HCT116 (cell line): ENCODE results near the gene FAM221A. TPM values are rescaled to one million over a fixed set of nuclear protein-coding genes. Genes with fewer than 3 reads are reported as not detected.

Experiments used
- ATAC-seq: fragments of 200-7000 bp; cut with Tn5 transposase; 2 replicates; pipeline ENCODE4 v1.9.1; 2020; ENCODE audit warnings: mild to moderate bottlenecking, moderate library complexity
- BruUV-seq: library from RNA; stranded (reverse); fragments of 400-500 nt; replicated peaks from 2 replicates; lab custom pipeline; 2021; lab: Mats Ljungman, UMichigan
- CTCF ChIA-PET: fragments of 300-600 bp; sonication (Branson Sonifier 250); formaldehyde crosslinking; loops from one replicate; lab custom pipeline; 2021; ENCODE audit warnings: antibody characterized with exemption; lab: Charles Lee
- POLR2A ChIA-PET: fragments of 300-600, 350-600 bp; sonication (Branson Sonifier 250); formaldehyde crosslinking; loops from one replicate; lab custom pipeline; 2021; ENCODE audit warnings: antibody characterized with exemption; lab: Charles Lee
- RAD21 ChIA-PET, 2 experiments: fragments of 300-600 bp; sonication (Branson Sonifier 250); formaldehyde crosslinking; loops; one replicate each; lab custom pipeline; 2023; ENCODE audit warnings: low total read pairs in 2 of 2; ENCODE audit not compliant: uncharacterized antibody in 2 of 2, unreplicated experiment in 2 of 2, low non-redundant PET in 1 of 2; lab: Charles Lee
- DNase-seq: peaks from one replicate; pipeline ENCODE4 v3.0.0-alpha.2; 2010; ENCODE audit warnings: low read depth, low spot score
- H2AFZ ChIP-seq: fragments of 200-600 bp; shearing (Covaris generic), sonication (generic); 2 replicates; pipeline ENCODE4 v1.6.1; 2017; ENCODE audit warnings: low read depth, mixed run types, mixed read lengths, antibody characterized with exemption, low read length; ENCODE audit not compliant: poor library complexity, severe bottlenecking
- H3K27ac ChIP-seq: 2 replicates; pipeline ENCODE4 v1.5.1; 2012; ENCODE audit warnings: low read depth, low read length
- H3K27me3 ChIP-seq: fragments of 200-600 bp; sonication (generic); 2 replicates; pipeline ENCODE4 v1.6.1; 2016; ENCODE audit warnings: mixed run types, low read length, mixed read lengths; ENCODE audit not compliant: insufficient read depth
- H3K36me3 ChIP-seq, 2 experiments: fragments of 200-500 bp in 1 of 2; fragments of 200-600 bp in 1 of 2; sonication (Bioruptor generic) in 1 of 2; sonication (generic) in 1 of 2; 2 replicates each; pipeline versions ENCODE4 v1.5.1 to v1.6.1; 2014 to 2016; ENCODE audit warnings: low read length in 2 of 2, inconsistent platforms in 1 of 2, mixed read lengths in 1 of 2, mixed run types in 1 of 2; ENCODE audit not compliant: insufficient read depth in 2 of 2, control insufficient read depth in 1 of 2
- H3K4me1 ChIP-seq, 2 experiments: fragments of 200-600 bp in 1 of 2; sonication (generic) in 1 of 2; 2 replicates each; pipeline versions ENCODE4 v1.5.1 to v1.6.1; 2012 to 2017; ENCODE audit warnings: low read length in 2 of 2, inconsistent platforms in 1 of 2, mild to moderate bottlenecking in 1 of 2, mixed read lengths in 1 of 2, mixed run types in 1 of 2, moderate library complexity in 1 of 2; ENCODE audit not compliant: insufficient read depth in 2 of 2, control insufficient read depth in 1 of 2
- H3K4me2 ChIP-seq: fragments of 200-600 bp; sonication (generic); 2 replicates; pipeline ENCODE4 v1.6.1; 2017; ENCODE audit warnings: mixed run types, low read length, mixed read lengths
- H3K4me3 ChIP-seq, 2 experiments: fragments of 200-600 bp in 1 of 2; sonication (generic) in 1 of 2; replicated peaks in 1 of 2; 2 replicates each; pipeline ENCODE4 v1.5.1; 2011 to 2016; ENCODE audit warnings: low read length in 2 of 2, control low read depth in 1 of 2, low read depth in 1 of 2, mild to moderate bottlenecking in 1 of 2, mixed read lengths in 1 of 2, mixed run types in 1 of 2
- H3K79me2 ChIP-seq: fragments of 200-600 bp; sonication (generic); 2 replicates; pipeline ENCODE4 v1.6.1; 2017; ENCODE audit warnings: mild to moderate bottlenecking, mixed run types, low read length, moderate library complexity, mixed read lengths; ENCODE audit not compliant: insufficient read depth
- H3K9ac ChIP-seq: fragments of 200-600 bp; sonication (generic); 2 replicates; pipeline ENCODE4 v1.6.1; 2016; ENCODE audit warnings: low read length, mixed read lengths
- H3K9me2 ChIP-seq: fragments of 200-600 bp; sonication (generic), shearing (Covaris generic); 2 replicates; pipeline ENCODE4 v1.6.1; 2017; ENCODE audit warnings: mixed run types, mild to moderate bottlenecking, moderate library complexity; ENCODE audit not compliant: insufficient read depth
- H3K9me3 ChIP-seq, 2 experiments: fragments of 200-500 bp in 1 of 2; fragments of 200-600 bp in 1 of 2; sonication (Bioruptor generic) in 1 of 2; sonication (generic) in 1 of 2; 2 replicates each; pipeline ENCODE4 v1.6.1; 2014 to 2017; ENCODE audit warnings: low read length in 2 of 2, mixed read lengths in 2 of 2, inconsistent platforms in 1 of 2, low read depth in 1 of 2, mild to moderate bottlenecking in 1 of 2, mixed run types in 1 of 2, moderate library complexity in 1 of 2; ENCODE audit not compliant: control insufficient read depth in 1 of 2, insufficient read depth in 1 of 2
- H4K20me1 ChIP-seq: fragments of 200-600 bp; sonication (generic), shearing (Covaris generic); 2 replicates; pipeline ENCODE4 v1.6.1; 2017; ENCODE audit warnings: mixed run types, mild to moderate bottlenecking, moderate library complexity; ENCODE audit not compliant: insufficient read depth
- ELF1 ChIP-seq: IDR thresholded peaks from 2 replicates; pipeline ENCODE4 v1.6.1; 2012; ENCODE audit warnings: low read depth, borderline replicate concordance
- POLR2AphosphoS5 ChIP-seq: IDR thresholded peaks from 2 replicates; pipeline ENCODE4 v1.6.1; 2011; ENCODE audit warnings: mild to moderate bottlenecking, low read depth, low read length, moderate library complexity
- RAD21 ChIP-seq: IDR thresholded peaks from 2 replicates; pipeline ENCODE4 v1.6.1; 2012; ENCODE audit warnings: low read depth, mild to moderate bottlenecking
- SIN3A ChIP-seq: IDR thresholded peaks from 2 replicates; pipeline ENCODE4 v1.6.1; 2012; ENCODE audit warnings: low read depth
- intact Hi-C: fragments of 100-400 bp; cut with micrococcal nuclease; formaldehyde crosslinking; loops from 2 replicates; pipeline ENCODE4 v1.10.0; 2022
- total RNA-seq: library from RNA; stranded (reverse); gene quantifications from one replicate; pipeline ENCODE4 v1.2.1, GENCODE V29; 2021; ENCODE audit not compliant: unreplicated experiment
- TF ChIP-seq, protein P1 (sequence below), 3 experiments: fragments of 200-600 bp in 1 of 3; sonication (generic) in 1 of 3; IDR thresholded peaks in 2 of 3; conservative IDR thresholded peaks in 1 of 3; 2 replicates each; pipeline ENCODE4 v1.5.1; 2012 to 2017; ENCODE audit warnings: low read depth in 2 of 3, low read length in 2 of 3, antibody characterized with exemption in 1 of 3, borderline replicate concordance in 1 of 3, control low read depth in 1 of 3, mild to moderate bottlenecking in 1 of 3, mixed read lengths in 1 of 3, mixed run types in 1 of 3, moderate library complexity in 1 of 3; ENCODE audit not compliant: insufficient read depth in 1 of 3

Gene FAM221A
- total RNA-seq, 1 experiment from 2014 or later, result 2.2 TPM

DNA sequence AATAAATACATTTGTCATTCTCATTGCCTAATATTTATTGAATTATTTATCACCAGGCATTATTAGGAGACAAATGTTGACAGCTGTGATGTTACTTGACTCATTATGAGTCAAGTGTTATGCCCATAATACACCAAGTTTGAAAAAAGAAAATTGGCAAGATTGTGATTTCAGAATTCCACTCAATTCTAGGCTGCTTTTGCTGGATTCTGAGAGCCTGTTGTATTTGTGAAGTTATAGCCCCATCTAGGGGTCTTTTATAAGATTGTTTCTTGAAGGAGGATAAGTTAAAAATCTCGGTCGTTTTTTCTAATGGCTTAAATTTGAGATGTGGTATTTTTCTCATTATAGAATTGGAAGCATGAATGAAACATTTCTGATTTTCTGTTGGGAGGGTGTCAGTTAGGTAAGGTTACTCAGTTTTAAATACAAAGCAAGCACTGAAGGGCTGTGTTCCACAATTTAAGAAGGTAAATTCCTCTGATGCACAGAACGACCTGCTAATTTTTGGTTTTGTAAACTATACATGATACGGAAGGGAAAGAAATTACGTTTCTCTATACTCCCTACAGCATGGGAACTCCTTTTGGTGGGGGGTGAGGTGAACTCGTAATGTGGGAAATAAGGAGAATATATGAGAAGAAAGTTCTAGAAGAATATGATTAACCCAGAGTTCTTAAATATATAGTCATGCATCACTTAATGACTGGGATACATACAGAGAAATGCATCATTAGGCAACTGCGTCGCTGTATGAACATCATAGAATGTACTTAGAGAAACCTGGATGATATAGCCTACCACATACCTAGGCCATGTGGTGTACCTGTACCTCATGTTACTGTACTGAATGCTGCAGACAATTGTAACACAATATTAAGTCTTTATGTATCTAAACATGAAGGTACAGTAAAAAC, 32.6 kb downstream of the FAM221A start:
- BruUV-seq, result no TSS peak
- Histone ChIP-seq H3K79me2 (no peaks in the 10 kb centered on the region), H3K9me2 (no peaks in the 10 kb centered on the region), H3K36me3 (no peaks in the 10 kb centered on the region), H4K20me1 (no peaks in the 10 kb centered on the region), H3K27ac (no peak overlapping the region), H3K4me2 (peak overlapping the region; percentile 35), H3K4me3 (no peak overlapping the region)
- ATAC-seq (peak; percentile 64), DNase-seq (peak; percentile 67)
- POLR2A ChIA-PET, result no interaction called here
- TF ChIP-seq POLR2AphosphoS5 (no peak), RAD21 (peak; percentile 92), SIN3A (no peak), ELF1 (no peak)
- TF ChIP-seq, protein P1, sequence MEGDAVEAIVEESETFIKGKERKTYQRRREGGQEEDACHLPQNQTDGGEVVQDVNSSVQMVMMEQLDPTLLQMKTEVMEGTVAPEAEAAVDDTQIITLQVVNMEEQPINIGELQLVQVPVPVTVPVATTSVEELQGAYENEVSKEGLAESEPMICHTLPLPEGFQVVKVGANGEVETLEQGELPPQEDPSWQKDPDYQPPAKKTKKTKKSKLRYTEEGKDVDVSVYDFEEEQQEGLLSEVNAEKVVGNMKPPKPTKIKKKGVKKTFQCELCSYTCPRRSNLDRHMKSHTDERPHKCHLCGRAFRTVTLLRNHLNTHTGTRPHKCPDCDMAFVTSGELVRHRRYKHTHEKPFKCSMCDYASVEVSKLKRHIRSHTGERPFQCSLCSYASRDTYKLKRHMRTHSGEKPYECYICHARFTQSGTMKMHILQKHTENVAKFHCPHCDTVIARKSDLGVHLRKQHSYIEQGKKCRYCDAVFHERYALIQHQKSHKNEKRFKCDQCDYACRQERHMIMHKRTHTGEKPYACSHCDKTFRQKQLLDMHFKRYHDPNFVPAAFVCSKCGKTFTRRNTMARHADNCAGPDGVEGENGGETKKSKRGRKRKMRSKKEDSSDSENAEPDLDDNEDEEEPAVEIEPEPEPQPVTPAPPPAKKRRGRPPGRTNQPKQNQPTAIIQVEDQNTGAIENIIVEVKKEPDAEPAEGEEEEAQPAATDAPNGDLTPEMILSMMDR (IDR thresholded peaks at IDR 0.05 in 2 of 3, conservative IDR thresholded peaks at IDR 0.05 in 1 of 3; ENCODE audit: borderline replicate concordance in 1 of 3, insufficient read depth in 1 of 3, low read depth in 2 of 3, low read length in 2 of 3), result peak; percentile 18 to 96 (median 70); a peak in 5 of 6 replicates
- TF ChIP-seq, all 23 proteins: peak for 2
- RAD21 ChIA-PET, result interaction anchor here (0.9 to 1.4 kb wide), 3 partner anchors 142 to 166 kb away, joined by 3 to 5 read pairs (median 3); no protein-coding TSS in a partner anchor
- Histone ChIP-seq H3K4me1 (peaks cover 0 to 17% of the 10 kb centered on the region in 2 experiments; a peak in 2 of 4 replicates), H3K27me3 (no peaks in the 10 kb centered on the region), H3K9me3 (no peaks in the 10 kb centered on the region), H2AFZ (peak overlapping the region; percentile 86), H3K9ac (no peak overlapping the region)
- CTCF ChIA-PET, result interaction anchor here (0.9 to 7.1 kb wide), 9 partner anchors 8 to 440 kb away, joined by 3 to 49 read pairs (median 6); no protein-coding TSS in a partner anchor
- intact Hi-C loops, result loop anchor here (1.0 to 5.0 kb wide), 4 partner anchors 142 to 440 kb away; no protein-coding TSS in a partner anchor
